GM03348 (cell line): ENCODE data around the gene NUDT14.

Source experiments
- DNase-seq: peaks from one replicate; pipeline ENCODE4 v3.0.0; 2012; ENCODE audit warnings: low spot score

NUDT14 gene

GRCh38 chr14:105199093-105199492 is 18.0 kb upstream of the NUDT14 start:
- no peak for DNase-seq

GRCh38 chr14:105198588-105198987 is 17.5 kb upstream of the NUDT14 start:
- DNase-seq, result no peak

- peak; percentile 79 for DNase-seq
Measured at GRCh38 chr14:105197211-105197641, 16.1 kb upstream of the NUDT14 start.

- no peak for DNase-seq
Measured at GRCh38 chr14:105196265-105196960, 15.3 kb upstream of the NUDT14 start.

DNA sequence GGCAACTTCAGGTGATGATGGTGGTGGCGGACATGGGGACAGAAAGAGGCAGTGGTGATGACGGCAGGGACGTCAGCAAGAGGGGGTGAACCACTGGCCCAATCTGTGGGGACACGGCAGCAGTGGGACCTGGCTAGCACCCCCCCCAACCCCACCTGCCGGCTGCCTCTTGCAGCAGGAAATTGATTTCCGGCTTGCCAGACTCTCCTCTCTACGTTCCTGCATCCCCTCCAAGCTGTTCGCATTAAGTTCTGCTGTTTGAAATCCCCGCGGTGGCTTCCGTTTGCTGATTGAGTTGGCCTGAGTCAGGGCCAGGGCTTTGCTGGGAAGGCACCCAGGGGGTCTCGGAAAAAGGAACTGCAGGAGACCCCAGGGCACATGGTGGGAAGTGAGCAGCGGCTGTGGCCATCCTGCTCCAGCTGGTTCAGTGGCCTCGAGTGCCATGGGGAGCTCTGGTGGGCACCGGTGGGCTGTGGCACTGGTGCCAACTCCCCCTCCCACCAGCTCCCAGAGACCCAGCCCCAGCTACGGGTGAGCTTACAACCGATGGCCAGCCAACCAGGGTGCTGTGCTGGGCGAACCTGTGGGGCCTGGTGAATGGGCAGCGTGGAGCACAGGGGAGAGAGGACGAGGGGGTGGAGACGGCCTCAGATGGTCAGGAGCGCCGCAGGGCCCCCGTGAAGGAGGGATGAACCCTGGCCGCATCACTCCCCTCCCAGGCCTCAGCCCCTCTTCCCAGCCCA is 14.6 kb upstream of the NUDT14 start:
- no peak for DNase-seq

DNA sequence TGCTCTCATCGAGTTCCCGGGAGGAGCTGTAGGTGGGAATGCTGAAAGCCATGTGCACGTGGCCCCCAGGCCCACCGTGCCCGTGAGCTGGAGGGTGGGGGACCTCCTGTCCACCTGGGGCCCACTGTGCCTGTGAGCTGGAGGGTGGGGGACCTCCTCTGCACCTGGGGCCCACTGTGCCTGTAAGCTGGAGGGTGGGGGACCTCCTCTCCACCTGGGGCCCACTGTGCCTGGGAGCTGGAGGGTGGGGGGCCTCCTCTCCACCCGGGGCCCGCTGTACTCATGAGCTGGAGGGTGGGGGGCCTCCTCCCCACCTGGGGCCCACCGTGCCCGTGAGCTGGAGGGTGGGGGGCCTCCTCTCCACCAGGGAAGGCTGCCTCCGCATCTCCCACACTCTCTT is 13.9 kb upstream of the NUDT14 start:
- DNase-seq, result no peak

GRCh38 chr14:105193916-105194782 is 13.0 kb upstream of the NUDT14 start:
- DNase-seq, result no peak

DNA sequence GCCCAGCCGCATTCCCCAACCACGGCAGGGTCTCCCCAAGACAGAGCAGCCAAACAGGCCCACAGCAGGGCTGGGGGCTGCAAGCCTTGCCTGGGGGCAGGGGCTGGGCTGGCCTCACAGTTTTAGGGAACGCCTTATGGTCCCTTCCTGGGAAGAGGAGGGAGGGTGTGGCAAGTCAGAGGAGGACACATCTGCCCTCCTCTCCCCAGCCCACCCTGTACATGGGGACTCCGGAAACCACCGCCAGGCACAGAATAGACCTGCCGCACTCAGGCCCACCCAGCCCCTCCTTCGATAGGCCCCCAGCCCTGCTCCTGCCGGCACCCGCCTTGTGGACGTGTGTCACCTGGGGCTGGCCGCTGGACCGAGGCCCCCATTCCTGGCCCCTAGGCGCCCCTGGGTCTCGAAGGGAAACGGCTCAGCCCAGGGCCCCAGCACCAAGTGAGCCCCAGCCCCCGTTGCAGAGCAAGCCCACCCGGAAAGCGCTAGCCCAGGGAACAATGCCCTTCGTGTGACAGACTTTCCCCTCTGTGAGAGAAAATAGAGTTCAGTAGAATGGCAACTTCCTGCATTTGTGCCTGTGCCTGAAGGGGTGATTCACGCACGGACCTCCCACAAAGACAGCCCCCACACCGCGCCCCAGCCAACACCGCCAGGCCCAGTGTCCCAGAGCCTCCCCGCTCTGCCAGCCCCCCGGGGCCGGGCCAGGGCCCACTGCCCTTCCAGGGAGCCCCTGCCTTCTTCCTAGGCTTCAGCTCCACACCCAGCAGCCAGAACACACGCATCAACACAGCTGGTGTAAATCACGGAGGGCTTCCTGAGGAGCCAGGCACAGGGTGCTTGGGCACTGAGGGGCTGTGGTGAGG is 12.0 kb upstream of the NUDT14 start:
- DNase-seq, result peak; percentile 55

DNA sequence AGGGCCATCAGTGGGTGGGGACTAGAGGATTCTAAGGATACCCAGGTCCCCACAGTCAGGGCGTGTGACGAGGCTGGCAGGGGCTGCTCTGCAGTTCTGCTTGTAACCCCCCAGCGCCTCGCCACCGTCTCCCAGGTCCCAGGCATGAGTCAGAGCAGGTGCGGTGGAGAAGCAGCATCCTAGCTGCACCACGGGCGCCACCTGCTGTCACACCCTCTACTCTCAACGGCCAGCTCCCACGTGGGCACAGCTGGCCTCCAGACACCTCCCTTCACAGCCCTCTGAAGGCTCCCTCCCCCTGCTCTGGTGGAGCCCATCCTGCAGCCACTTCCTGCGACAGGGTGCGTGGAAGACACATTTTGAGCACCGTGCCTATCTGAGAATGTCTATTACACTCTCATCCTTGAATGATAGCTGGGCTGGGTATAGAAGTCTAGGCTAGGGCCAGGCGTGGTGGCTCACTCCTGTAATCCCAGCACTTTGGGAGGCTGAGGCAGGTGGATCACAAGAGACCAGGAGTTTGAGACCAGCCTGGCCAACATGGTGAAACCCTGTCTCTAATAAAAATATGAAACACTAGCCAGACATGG is 6.9 kb upstream of the NUDT14 start:
- DNase-seq, result no peak

DNA sequence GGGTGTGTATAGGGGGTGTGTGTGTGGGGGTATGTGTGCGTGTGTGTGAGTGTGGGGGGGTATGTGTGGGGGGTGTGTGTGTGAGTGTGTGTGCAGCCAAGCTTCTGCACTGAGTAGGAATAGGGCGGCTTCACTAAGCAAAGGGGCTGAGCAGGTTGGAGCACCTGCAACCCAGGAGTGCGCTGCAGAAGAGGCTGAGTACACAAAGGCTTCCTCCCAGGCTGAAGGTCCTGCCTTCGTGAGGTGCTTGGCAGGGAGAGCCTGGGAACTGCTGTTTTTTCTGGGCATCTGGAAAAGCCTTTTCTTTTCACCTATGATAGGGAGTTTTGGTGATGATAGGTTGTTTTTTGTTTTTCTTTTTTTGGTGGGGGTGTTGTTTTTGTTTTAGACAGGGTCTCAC is 6.0 kb upstream of the NUDT14 start:
- no peak for DNase-seq

GRCh38 chr14:105185973-105186372 is 4.9 kb upstream of the NUDT14 start:
- no peak for DNase-seq

GRCh38 chr14:105185001-105185400 is 3.9 kb upstream of the NUDT14 start:
- DNase-seq, result no peak

GRCh38 chr14:105184461-105184860 is 3.3 kb upstream of the NUDT14 start:
- no peak for DNase-seq

DNA sequence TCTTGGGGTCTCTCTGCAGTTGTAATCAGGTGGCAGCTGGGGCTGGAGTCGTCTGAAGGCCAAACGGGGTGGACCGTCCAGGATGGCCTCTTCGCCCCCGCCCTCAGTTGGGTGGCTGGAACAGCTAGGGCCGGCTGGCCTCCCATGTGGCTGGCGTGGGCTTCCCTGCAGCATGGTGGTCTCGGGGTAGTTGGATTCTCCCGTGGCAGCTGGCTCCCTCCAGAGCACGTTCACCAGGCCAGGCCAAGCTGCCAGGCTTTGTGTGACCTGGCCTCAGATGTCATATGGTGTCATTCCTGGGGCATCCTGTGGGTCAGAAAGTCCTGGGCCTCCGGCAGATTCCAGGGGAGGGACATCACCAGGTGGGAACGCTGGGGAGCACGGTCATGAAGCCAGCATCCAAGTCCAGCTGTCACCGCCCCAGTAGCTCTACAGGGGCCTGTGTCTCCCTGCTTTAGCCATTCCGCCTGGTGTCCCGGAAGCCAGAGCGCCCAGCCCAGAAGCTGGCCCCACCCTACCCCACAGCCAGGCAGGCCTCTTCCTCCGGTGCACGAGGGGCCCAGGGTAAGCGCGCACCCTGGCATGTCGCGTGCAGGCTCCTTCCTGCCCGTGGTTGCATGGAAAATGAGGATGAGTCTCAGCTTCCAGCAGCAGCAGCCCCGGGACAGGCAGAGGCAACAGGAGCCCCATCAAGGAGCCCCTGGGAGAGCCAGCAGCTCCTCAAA is 1.3 kb upstream of the NUDT14 start:
- DNase-seq, result no peak

GRCh38 chr14:105181549-105182295 is 610 bp upstream of the NUDT14 start:
- no peak for DNase-seq

- no peak for DNase-seq
Measured at GRCh38 chr14:105179191-105179590, 1.9 kb downstream of the NUDT14 start.

DNA sequence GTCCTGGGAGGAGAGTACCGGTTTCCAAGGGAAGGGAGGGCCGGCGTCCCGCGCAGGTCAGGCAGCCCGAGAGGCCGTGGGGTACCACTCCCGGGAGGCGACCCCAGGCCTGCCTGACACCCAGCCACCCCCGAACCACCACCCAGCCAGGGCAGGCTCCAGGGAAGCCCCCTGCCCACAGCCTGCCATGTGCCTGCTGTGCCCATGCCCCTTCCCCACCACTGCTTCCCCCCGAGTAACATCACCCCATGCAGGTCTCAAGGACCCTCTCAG is 2.3 kb downstream of the NUDT14 start:
- no peak for DNase-seq

GRCh38 chr14:105178069-105178867 is 2.8 kb downstream of the NUDT14 start:
- no peak for DNase-seq

- no peak for DNase-seq
Measured at GRCh38 chr14:105177082-105177481, 4.0 kb downstream of the NUDT14 start.
